Adipocyte (in vitro differentiated cells): ENCODE measurements around the gene MZF1.
"Not testable (repeated sequence)": the region's sequence is repeated elsewhere in the genome, so short reads cannot be mapped to it uniquely, and the experiment has no call there.

Experiments used
- DNase-seq: peaks from one replicate; pipeline ENCODE4 v3.0.0-alpha.2; 2015; ENCODE audit warnings: low read depth
- H3K27me3 ChIP-seq: replicated peaks from 2 replicates; pipeline ENCODE4 v1.7.0; 2013; ENCODE audit warnings: mild to moderate bottlenecking, low read length, moderate library complexity; ENCODE audit not compliant: control insufficient read depth, insufficient read depth
- H3K36me3 ChIP-seq: 2 replicates; pipeline ENCODE4 v1.7.0; 2013; ENCODE audit warnings: low read length, mild to moderate bottlenecking, moderate library complexity; ENCODE audit not compliant: control insufficient read depth, insufficient read depth, severe bottlenecking
- H3K4me1 ChIP-seq: 2 replicates; pipeline ENCODE4 v1.7.0; 2013; ENCODE audit warnings: mild to moderate bottlenecking, low read length, moderate library complexity; ENCODE audit not compliant: control insufficient read depth, insufficient read depth
- H3K4me3 ChIP-seq: 2 replicates; pipeline ENCODE4 v1.7.0; 2013; ENCODE audit warnings: mild to moderate bottlenecking, low read length, moderate library complexity
- H3K9ac ChIP-seq: 2 replicates; pipeline ENCODE4 v1.7.0; 2013; ENCODE audit warnings: mild to moderate bottlenecking, low read length, moderate library complexity
- H3K9me3 ChIP-seq: 2 replicates; pipeline ENCODE4 v1.7.0; 2013; ENCODE audit warnings: mild to moderate bottlenecking, low read length, moderate library complexity; ENCODE audit not compliant: control insufficient read depth

Gene MZF1

GRCh38 chr19:58543826-58544590 is 29.1 kb downstream of the MZF1 start, which contains the start of gene TRIM28:
Gene TRIM28, plus strand, starts transcription at chr19:58544064. Its CDS starts 694 bp downstream, at chr19:58544758.
- DNase-seq: peak; percentile 99
- peaks cover 4% of the 10 kb centered on the region for H3K27me3 ChIP-seq
- peaks cover 20% of the 10 kb centered on the region for H3K36me3 ChIP-seq
- peaks cover 17% of the 10 kb centered on the region for H3K4me1 ChIP-seq
- no peaks in the 10 kb centered on the region for H3K9me3 ChIP-seq
- H3K9ac ChIP-seq: peak within 1 kb of the TSS; percentile 95
- H3K4me3 ChIP-seq: peak within 1 kb of the TSS; percentile 95

GRCh38 chr19:58542641-58543372 is 30.3 kb downstream of the MZF1 start:
- DNase-seq, H3K9ac ChIP-seq, H3K9me3 ChIP-seq, H3K4me3 ChIP-seq, H3K36me3 ChIP-seq, H3K27me3 ChIP-seq: not testable (repeated sequence)
- H3K4me1 ChIP-seq: peaks cover 17% of the 10 kb centered on the region

- not testable (repeated sequence) for H3K4me3 ChIP-seq, H3K9ac ChIP-seq, H3K9me3 ChIP-seq, H3K4me1 ChIP-seq, DNase-seq, H3K36me3 ChIP-seq
- peaks cover 23% of the 10 kb centered on the region for H3K27me3 ChIP-seq
Observed at GRCh38 chr19:58539169-58539559, 34.0 kb downstream of the MZF1 start.

- Histone ChIP-seq H3K4me1 (no peaks in the 10 kb centered on the region), H3K9ac (no peak overlapping the region), H3K4me3 (no peak overlapping the region), H3K27me3 (peaks cover 28% of the 10 kb centered on the region), H3K36me3 (no peaks in the 10 kb centered on the region), H3K9me3 (no peaks in the 10 kb centered on the region)
- no peak for DNase-seq
Observed at GRCh38 chr19:58538257-58539168, 34.6 kb downstream of the MZF1 start.

- peaks cover 36% of the 10 kb centered on the region for H3K27me3 ChIP-seq
- H3K9ac ChIP-seq: no peak overlapping the region
- no peak for DNase-seq
- H3K9me3 ChIP-seq: no peaks in the 10 kb centered on the region
- H3K4me3 ChIP-seq: no peak overlapping the region
- no peaks in the 10 kb centered on the region for H3K36me3 ChIP-seq
- no peaks in the 10 kb centered on the region for H3K4me1 ChIP-seq
Observed at GRCh38 chr19:58536852-58537798, 36.0 kb downstream of the MZF1 start.

GRCh38 chr19:58535857-58536256 is 37.3 kb downstream of the MZF1 start:
- Histone ChIP-seq H3K9ac (no peak overlapping the region), H3K27me3 (peaks cover 49% of the 10 kb centered on the region), H3K9me3 (no peaks in the 10 kb centered on the region), H3K4me3 (no peak overlapping the region), H3K36me3 (no peaks in the 10 kb centered on the region), H3K4me1 (no peaks in the 10 kb centered on the region)
- DNase-seq: no peak

GRCh38 chr19:58531034-58531840 is 41.9 kb downstream of the MZF1 start:
- no peaks in the 10 kb centered on the region for H3K9me3 ChIP-seq
- no peak for DNase-seq
- H3K9ac ChIP-seq: no peak overlapping the region
- no peaks in the 10 kb centered on the region for H3K36me3 ChIP-seq
- no peaks in the 10 kb centered on the region for H3K4me1 ChIP-seq
- no peak overlapping the region for H3K4me3 ChIP-seq
- peaks cover 35% of the 10 kb centered on the region for H3K27me3 ChIP-seq

- no peaks in the 10 kb centered on the region for H3K9me3 ChIP-seq
- no peak for DNase-seq
Observed at GRCh38 chr19:58529405-58529804, 43.7 kb downstream of the MZF1 start.

GRCh38 chr19:58522709-58523108 is 50.4 kb downstream of the MZF1 start:
- H3K9ac ChIP-seq: no peak overlapping the region
- H3K4me3 ChIP-seq: no peak overlapping the region
- no peaks in the 10 kb centered on the region for H3K9me3 ChIP-seq
- H3K4me1 ChIP-seq: peaks cover 18% of the 10 kb centered on the region
- H3K27me3 ChIP-seq: no peaks in the 10 kb centered on the region
- DNase-seq: no peak
- H3K36me3 ChIP-seq: no peaks in the 10 kb centered on the region

More at GRCh38 chr19:58529405-58529804, 43.7 kb downstream of the MZF1 start:
- no peak overlapping the region for H3K9ac ChIP-seq
- no peaks in the 10 kb centered on the region for H3K4me1 ChIP-seq
- peaks cover 31% of the 10 kb centered on the region for H3K27me3 ChIP-seq
- no peaks in the 10 kb centered on the region for H3K36me3 ChIP-seq
- no peak overlapping the region for H3K4me3 ChIP-seq

- H3K9ac ChIP-seq: peak overlapping the region; percentile 34
- no peaks in the 10 kb centered on the region for H3K9me3 ChIP-seq
- H3K36me3 ChIP-seq: peaks cover 7% of the 10 kb centered on the region
- H3K4me3 ChIP-seq: no peak overlapping the region
- no peak for DNase-seq
- no peaks in the 10 kb centered on the region for H3K27me3 ChIP-seq
- H3K4me1 ChIP-seq: peaks cover 18% of the 10 kb centered on the region
Observed at GRCh38 chr19:58521651-58522050, 51.5 kb downstream of the MZF1 start.
